Measurements from ENCODE around the gene ADCY3. TPM values are rescaled to one million over a fixed set of nuclear protein-coding genes. Genes with fewer than 3 reads are reported as not detected.

The ADCY3 gene
- total and polyA plus RNA-seq, 12 donors: 5.3 to 50.8 (median 13.1) TPM

DNA sequence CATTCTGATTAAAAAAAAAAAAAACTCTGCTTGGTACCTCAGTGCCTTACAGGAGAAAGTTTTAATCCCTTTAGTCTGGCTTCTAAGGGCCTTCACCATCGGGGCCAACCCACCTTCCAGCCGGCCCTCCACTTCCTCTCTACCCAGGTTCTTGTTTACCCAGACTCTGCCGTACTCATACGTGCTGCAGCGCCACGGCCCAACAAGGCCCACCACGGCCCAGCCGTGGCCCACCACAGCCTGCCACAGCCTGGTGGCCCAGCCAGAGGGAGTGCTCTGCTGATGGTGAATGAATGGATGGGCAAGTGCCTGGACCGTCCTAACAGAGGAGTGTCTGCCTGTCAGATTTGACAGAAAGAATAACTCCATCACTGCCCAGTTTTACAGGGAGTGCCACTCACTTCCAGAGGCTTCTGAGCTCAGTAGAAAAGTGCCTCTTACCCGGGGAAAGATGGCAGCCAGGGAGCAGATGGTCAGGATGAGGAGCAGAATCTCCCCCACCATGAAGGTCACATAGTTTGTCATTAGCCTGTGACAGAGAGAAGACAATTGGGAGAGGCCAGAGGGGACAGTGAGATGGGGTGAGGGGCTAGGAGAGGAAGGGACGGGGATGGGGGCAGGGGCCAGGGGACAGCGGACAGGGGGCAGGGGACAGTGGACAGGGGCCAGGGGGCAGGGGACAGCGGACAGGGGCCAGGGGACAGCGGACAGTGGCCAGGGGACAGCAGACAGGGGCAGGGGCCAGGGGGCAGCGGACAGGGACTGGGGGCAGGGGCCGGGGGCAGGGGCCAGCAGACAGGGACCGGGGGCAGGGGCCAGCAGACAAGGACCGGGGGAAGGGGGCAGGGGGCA lies 88.6 kb downstream of the ADCY3 start:
- DNase-seq (no peak), ATAC-seq (no peak)
- Histone ChIP-seq H3K27me3 (no peaks in the 10 kb centered on the region), H3K4me1 (peaks cover 4 to 22% (median 14%) of the 10 kb centered on the region in 9 donors), H3K9me3 (no peaks in the 10 kb centered on the region), H3K27ac (no peak overlapping the region), H3K36me3 (peaks cover 0 to 53% (median 0%) of the 10 kb centered on the region in 9 donors), H3K4me3 (no peak overlapping the region)
- TF ChIP-seq, protein P1, sequence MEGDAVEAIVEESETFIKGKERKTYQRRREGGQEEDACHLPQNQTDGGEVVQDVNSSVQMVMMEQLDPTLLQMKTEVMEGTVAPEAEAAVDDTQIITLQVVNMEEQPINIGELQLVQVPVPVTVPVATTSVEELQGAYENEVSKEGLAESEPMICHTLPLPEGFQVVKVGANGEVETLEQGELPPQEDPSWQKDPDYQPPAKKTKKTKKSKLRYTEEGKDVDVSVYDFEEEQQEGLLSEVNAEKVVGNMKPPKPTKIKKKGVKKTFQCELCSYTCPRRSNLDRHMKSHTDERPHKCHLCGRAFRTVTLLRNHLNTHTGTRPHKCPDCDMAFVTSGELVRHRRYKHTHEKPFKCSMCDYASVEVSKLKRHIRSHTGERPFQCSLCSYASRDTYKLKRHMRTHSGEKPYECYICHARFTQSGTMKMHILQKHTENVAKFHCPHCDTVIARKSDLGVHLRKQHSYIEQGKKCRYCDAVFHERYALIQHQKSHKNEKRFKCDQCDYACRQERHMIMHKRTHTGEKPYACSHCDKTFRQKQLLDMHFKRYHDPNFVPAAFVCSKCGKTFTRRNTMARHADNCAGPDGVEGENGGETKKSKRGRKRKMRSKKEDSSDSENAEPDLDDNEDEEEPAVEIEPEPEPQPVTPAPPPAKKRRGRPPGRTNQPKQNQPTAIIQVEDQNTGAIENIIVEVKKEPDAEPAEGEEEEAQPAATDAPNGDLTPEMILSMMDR (IDR thresholded peaks at IDR 0.05): no peak
- 85 to 90% methylated on average over 18 of the region's 18 CpGs for WGBS, 2 donors
- intact Hi-C loops (cut with DNase I): no loop called here

DNA sequence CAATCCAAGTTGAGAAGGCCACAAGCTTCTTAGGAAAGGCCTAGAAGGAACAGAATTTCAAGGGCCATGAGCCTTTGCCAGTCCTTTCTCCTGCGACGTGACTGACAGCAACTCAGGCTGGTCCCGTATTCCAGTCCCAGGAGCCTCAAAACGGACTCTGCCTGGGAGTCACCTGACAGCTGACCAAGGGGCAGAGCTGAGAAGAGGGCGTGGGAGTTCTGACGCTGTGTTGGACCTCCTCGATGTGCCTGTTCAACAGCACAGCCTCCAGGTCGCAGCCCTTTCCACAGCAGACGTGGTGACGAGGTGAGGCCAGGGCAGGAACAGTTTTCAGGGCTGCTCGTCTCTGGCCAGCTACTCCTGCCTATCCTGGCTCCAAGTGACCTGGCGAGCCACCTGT lies 89.3 kb downstream of the ADCY3 start:
- intact Hi-C loops (cut with DNase I): no loop called here

DNA sequence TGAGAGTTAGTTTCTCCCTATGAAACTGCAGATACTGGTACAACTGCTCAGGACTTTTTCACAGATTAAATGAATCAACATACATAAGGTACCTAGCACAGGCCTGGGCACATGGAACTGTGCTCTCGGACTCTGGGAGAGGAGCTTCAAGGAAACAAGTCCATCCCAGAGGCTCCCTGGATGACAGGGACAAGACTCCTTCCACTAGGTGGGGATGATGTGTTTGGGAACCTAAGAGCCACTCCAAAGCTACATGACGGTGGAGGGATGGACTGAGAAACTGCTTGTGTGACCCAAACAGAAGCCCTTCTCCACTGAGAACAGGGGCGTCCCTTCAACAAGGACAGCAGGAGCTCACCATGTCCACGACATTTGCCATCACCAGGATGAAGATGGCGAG lies 89.7 kb downstream of the ADCY3 start:
- Histone ChIP-seq H3K9me3 (no peaks in the 10 kb centered on the region), H3K27ac (no peak overlapping the region), H3K4me1 (peaks cover 4 to 22% (median 14%) of the 10 kb centered on the region in 9 donors), H3K27me3 (no peaks in the 10 kb centered on the region), H3K36me3 (peaks cover 0 to 53% (median 0%) of the 10 kb centered on the region in 9 donors), H3K4me3 (no peak overlapping the region)
- intact Hi-C loops (cut with DNase I): no loop called here
- ATAC-seq (no peak), DNase-seq (no peak)
- WGBS, 2 donors: 87 to 88% methylated on average over 5 of the region's 5 CpGs
- TF ChIP-seq, protein P1 (IDR thresholded peaks at IDR 0.05): peak in 3 of 9 donors; percentile 11 to 22 (median 21)

More for the DNA sequence above, 89.3 kb downstream of the ADCY3 start:
- DNase-seq (no peak), ATAC-seq (no peak)
- Histone ChIP-seq H3K27ac (no peak overlapping the region), H3K4me3 (no peak overlapping the region), H3K4me1 (peaks cover 4 to 22% (median 14%) of the 10 kb centered on the region in 9 donors), H3K36me3 (peaks cover 0 to 53% (median 0%) of the 10 kb centered on the region in 9 donors), H3K27me3 (no peaks in the 10 kb centered on the region), H3K9me3 (no peaks in the 10 kb centered on the region)
- TF ChIP-seq, protein P1 (IDR thresholded peaks at IDR 0.05): no peak
- WGBS, 2 donors: 92 to 94% methylated on average over 12 of the region's 12 CpGs

DNA sequence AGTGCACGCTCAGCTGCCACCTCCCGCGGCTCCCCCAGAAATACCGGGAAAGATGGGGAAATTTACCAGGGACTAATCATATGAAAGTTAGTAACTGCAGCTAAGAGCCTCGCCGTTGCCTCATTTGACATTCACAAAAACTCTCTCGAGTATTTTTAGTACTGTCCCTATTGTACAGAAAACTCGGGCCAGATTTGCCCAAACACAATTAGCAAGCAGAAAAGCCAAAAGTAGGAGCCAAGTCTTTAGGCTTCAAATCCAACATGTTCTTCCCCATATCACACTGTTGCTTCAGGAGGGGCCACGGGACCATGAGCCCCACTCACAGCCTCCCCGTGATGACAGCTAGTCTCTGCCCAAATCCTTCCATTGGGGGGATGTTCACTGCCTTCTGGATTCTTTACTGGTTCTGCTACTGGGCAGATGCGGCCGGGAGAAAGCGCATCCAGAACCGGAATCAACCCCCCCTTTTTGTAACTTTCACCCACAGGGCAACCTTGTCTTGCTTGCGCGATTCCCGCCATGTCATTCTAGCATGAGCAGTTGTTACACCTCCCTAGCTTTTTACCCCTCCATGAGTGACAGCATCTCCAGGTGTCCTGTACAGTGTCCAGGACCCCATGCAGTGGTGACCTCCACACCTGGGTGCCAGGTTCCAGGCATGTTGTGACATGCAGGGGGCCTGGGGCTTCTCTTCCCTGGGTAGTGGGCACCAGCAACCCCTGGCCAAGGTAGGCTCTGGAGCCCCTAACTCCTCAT lies 91.6 kb downstream of the ADCY3 start:
- ATAC-seq (no peak), DNase-seq (no peak)
- TF ChIP-seq, protein P1 (IDR thresholded peaks at IDR 0.05): no peak
- Histone ChIP-seq H3K9me3 (no peaks in the 10 kb centered on the region), H3K4me3 (no peak overlapping the region), H3K27me3 (no peaks in the 10 kb centered on the region), H3K36me3 (peaks cover 0 to 45% (median 0%) of the 10 kb centered on the region in 9 donors), H3K4me1 (peaks cover 4 to 22% (median 14%) of the 10 kb centered on the region in 9 donors), H3K27ac (peak overlapping the region in 1 of 10 donors; percentile 26)
- intact Hi-C loops (cut with DNase I): loop anchor here in 5 of 10 donors (2.0 to 10.0 kb wide), 4 partner anchors 336 to 418 kb away; partner anchors contain the start of gene NCOA1 (in 1 of the 5)
- WGBS, 2 donors: 75 to 76% methylated on average over 17 of the region's 17 CpGs

All from heart right ventricle (tissue), 16 donors.